K562 (cell line): ENCODE data around the gene PGAP3. TPM values are rescaled to one million over a fixed set of nuclear protein-coding genes. Genes with fewer than 3 reads are reported as not detected.

Experiments
- CREB3L1 ChIP-seq: fragments of 450-650 bp; IDR thresholded peaks from 2 replicates; pipeline ENCODE4 v1.6.1; 2014; ENCODE audit warnings: low read depth, mild to moderate bottlenecking, moderate library complexity, borderline replicate concordance
- CTBP1 ChIP-seq: fragments of 450-650 bp; IDR thresholded peaks from 2 replicates; pipeline ENCODE4 v1.6.1; 2016; ENCODE audit warnings: borderline replicate concordance
- DEAF1 ChIP-seq: fragments of 450-650 bp; formaldehyde crosslinking; IDR thresholded peaks from 2 replicates; pipeline ENCODE4 v1.4.0; 2020; ENCODE audit warnings: mild to moderate bottlenecking, moderate library complexity
- DMBX1 ChIP-seq: fragments of 250-450 bp; sonication (Bioruptor Pico); IDR thresholded peaks from 2 replicates; pipeline ENCODE4 v1.8.0; 2022; ENCODE audit warnings: inconsistent platforms, mild to moderate bottlenecking, moderate library complexity, borderline replicate concordance
- E2F4 ChIP-seq: sonication (generic); formaldehyde crosslinking; IDR thresholded peaks from 2 replicates; pipeline ENCODE4 v1.8.0; 2022; ENCODE audit warnings: mild to moderate bottlenecking, low read depth, missing genetic modification reagents
- ERF ChIP-seq: fragments of 450-650 bp; formaldehyde crosslinking; IDR thresholded peaks from 2 replicates; pipeline ENCODE4 v1.4.0; 2020; ENCODE audit warnings: mild to moderate bottlenecking, mixed read lengths
- OTX1 ChIP-seq: fragments of 450-650 bp; formaldehyde crosslinking; IDR thresholded peaks from 2 replicates; pipeline ENCODE4 v1.4.0; 2022; ENCODE audit warnings: mild to moderate bottlenecking
- RBBP5 ChIP-seq: fragments of 200-600 bp; sonication (generic); IDR thresholded peaks from 2 replicates; pipeline ENCODE4 v1.6.1; 2012; ENCODE audit warnings: borderline replicate concordance, mild to moderate bottlenecking, low read length, control low read depth, inconsistent platforms; ENCODE audit not compliant: insufficient read depth, poor library complexity, severe bottlenecking
- SIX5 ChIP-seq, 2 experiments: IDR thresholded peaks; 2 replicates each; pipeline ENCODE4 v1.6.1; 2011; ENCODE audit warnings: low read length in 2 of 2, borderline replicate concordance in 1 of 2, low read depth in 1 of 2, mild to moderate bottlenecking in 1 of 2, moderate library complexity in 1 of 2; ENCODE audit not compliant: insufficient read depth in 1 of 2
- ZBTB9 ChIP-seq: fragments of 450-650 bp; formaldehyde crosslinking; IDR thresholded peaks from 2 replicates; pipeline ENCODE4 v1.4.0; 2020; ENCODE audit warnings: mild to moderate bottlenecking, moderate library complexity
- ZNF655 ChIP-seq: fragments of 250-450 bp; sonication (Bioruptor Pico); IDR thresholded peaks from 2 replicates; pipeline ENCODE4 v1.5.0; 2021
- ZNF740 ChIP-seq, 3 experiments: fragments of 200-800 bp in 1 of 3; sonication (Bioruptor generic) in 1 of 3; sonication (generic) in 1 of 3; formaldehyde crosslinking in 1 of 3; IDR thresholded peaks; 2 replicates each; pipeline versions ENCODE4 v1.6.1 to v1.8.0; 2016 to 2022; ENCODE audit warnings: mild to moderate bottlenecking in 2 of 3, missing compliant biosample characterization in 2 of 3, missing genetic modification characterization in 2 of 3, missing genetic modification reagents in 1 of 3
- polyA plus RNA-seq, 8 experiments: library from polyadenylated mRNA; depleted of rRNA in 4 of 8; stranded (reverse) in 5 of 8; unstranded in 3 of 8; fragments of >200 nt; fragmentation: Nextera tagmentation in 2 of 8; fragmentation: Illumina TruSeq in 1 of 8; extraction: Ambion mirVana in 2 of 8; extraction: Trizol in 1 of 8; gene quantifications; 2 replicates each; pipeline versions ENCODE4 v1.2.1 to v1.2.3, GENCODE V29; 2011 to 2014; ENCODE audit warnings: inconsistent platforms in 1 of 8, missing spikeins in 1 of 8
- total RNA-seq, 7 experiments: library from RNA; depleted of rRNA in 6 of 7; stranded (reverse); fragments of >200 nt in 6 of 7; fragmentation: Illumina TruSeq in 2 of 7; extraction: Trizol in 2 of 7; gene quantifications; 2 replicates each; pipeline versions ENCODE4 v1.2.1 to v1.2.3, GENCODE V29; 2011 to 2021; ENCODE audit warnings: low replicate concordance in 1 of 7

The PGAP3 gene
- total and polyA plus RNA-seq, 9 of the 15 experiments (the other 6 are each of a cell fraction or from before 2014, with no cell fraction given): 0.38 to 9.4 (median 4.5) TPM

GRCh38 chr17:39722965-39723848 lies 35.4 kb upstream of the PGAP3 start (continued):
- TF ChIP-seq CREB3L1: no peak
- no peak for TF ChIP-seq SIX5 (IDR thresholded peaks at IDR 0.05; ENCODE audit: borderline replicate concordance in 1 of 2, insufficient read depth in 1 of 2, low read depth in 1 of 2, low read length in 2 of 2)
- TF ChIP-seq ZNF655 (CRISPR knock-in tag): no peak
- TF ChIP-seq OTX1 (CRISPR knock-in tag): no peak
- TF ChIP-seq ERF (CRISPR knock-in tag): no peak
- no peak for TF ChIP-seq RBBP5
- TF ChIP-seq ZNF740 (CRISPR knock-in tag; IDR thresholded peaks at IDR 0.05): no peak
- TF ChIP-seq ZNF740 (tag; IDR thresholded peaks at IDR 0.05): no peak
- peak; percentile 70; the same call in 1 of the 2 replicates for TF ChIP-seq CTBP1
- no peak for TF ChIP-seq E2F4 (CRISPR knock-in tag)
- no peak for TF ChIP-seq ZBTB9 (CRISPR knock-in tag)
- TF ChIP-seq DMBX1 (CRISPR knock-in tag): no peak
- TF ChIP-seq DEAF1 (CRISPR knock-in tag): no peak
